GM23338 (cell line): Measurements from ENCODE around the gene DRAXIN. TPM values are rescaled to one million over a fixed set of nuclear protein-coding genes. Genes with fewer than 3 reads are reported as not detected.

ENCODE experiments used
- EZH2 ChIP-seq: fragments of 200-600 bp; sonication (generic); IDR thresholded peaks from one replicate; pipeline ENCODE4 v1.8.0; 2017; ENCODE audit warnings: antibody characterized with exemption, mild to moderate bottlenecking, low read depth; ENCODE audit not compliant: unreplicated experiment
- EZH2phosphoT487 ChIP-seq: fragments of 200-600 bp; sonication (generic); IDR thresholded peaks from one replicate; pipeline ENCODE4 v1.8.1; 2018; ENCODE audit warnings: antibody characterized with exemption; ENCODE audit not compliant: unreplicated experiment
- JUNB ChIP-seq: IDR thresholded peaks from one replicate; pipeline ENCODE4 v1.6.1; 2016; ENCODE audit warnings: antibody characterized with exemption; ENCODE audit not compliant: unreplicated experiment
- REST ChIP-seq: IDR thresholded peaks from one replicate; pipeline ENCODE4 v1.6.1; 2018; ENCODE audit warnings: antibody characterized with exemption; ENCODE audit not compliant: unreplicated experiment
- STAT1 ChIP-seq: IDR thresholded peaks from one replicate; pipeline ENCODE4 v1.6.1; 2016; ENCODE audit warnings: antibody characterized with exemption; ENCODE audit not compliant: unreplicated experiment
- ZNF462 ChIP-seq: fragments of 250-450 bp; sonication (Bioruptor Pico); IDR thresholded peaks from 2 replicates; pipeline ENCODE4 v1.5.0; 2020; ENCODE audit warnings: mild to moderate bottlenecking, moderate library complexity
- polyA plus RNA-seq: library from polyadenylated mRNA; unstranded; fragments of >200 nt; fragmentation: Nextera tagmentation; extraction: Ambion mirVana; gene quantifications from 2 replicates; pipeline ENCODE4 v1.2.1, GENCODE V29; 2016
- total RNA-seq: library from RNA; depleted of rRNA; stranded (reverse); fragments of >200 nt; shearing (Covaris generic); gene quantifications from 2 replicates; pipeline ENCODE4 v1.2.3, GENCODE V29; 2014
- TF ChIP-seq, protein P1 (sequence below), 2 experiments: fragments of 200-600 bp in 1 of 2; sonication (generic) in 1 of 2; conservative IDR thresholded peaks; 2 replicates each; pipeline versions ENCODE4 v1.5.1 to v1.6.1; 2016 to 2017; ENCODE audit warnings: antibody characterized with exemption in 2 of 2, low read depth in 2 of 2, mild to moderate bottlenecking in 2 of 2, moderate library complexity in 1 of 2

Gene DRAXIN
- total and polyA plus RNA-seq, 2 experiments from 2014 or later, result 7.6 to 23.0 TPM

DNA sequence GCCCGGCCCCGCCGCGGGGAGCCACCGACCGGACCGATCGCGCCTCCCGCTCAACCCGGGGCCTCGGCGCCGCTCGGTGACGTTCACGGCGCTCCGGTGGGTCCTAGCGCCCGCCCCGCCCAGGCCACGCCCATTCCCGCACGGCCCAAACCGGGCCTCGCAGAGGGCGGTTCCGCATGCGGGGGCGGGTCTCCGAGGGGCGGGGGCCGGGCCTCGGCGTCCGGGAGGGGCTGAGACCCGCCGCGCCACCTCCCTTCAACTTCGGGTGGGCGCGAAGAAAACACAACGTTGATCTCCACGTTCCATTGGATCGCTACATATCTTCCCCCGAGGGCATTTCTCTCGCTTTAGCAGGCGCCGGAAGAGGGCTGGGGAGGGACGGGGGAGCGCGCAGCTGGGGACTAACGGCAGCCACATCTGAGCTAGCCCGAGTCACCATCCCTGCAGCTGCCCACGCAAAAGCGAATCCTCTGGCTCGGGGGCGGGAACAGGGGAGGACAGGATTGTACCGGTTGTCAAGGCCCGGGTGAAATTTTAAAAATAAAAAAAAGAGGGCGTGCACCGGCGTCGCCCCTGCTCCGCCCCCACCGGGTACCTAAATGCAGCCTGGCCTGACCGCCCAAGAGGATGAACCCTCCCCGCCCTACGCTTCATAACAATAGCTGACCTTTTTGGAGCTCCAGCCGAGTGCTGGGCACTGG is 10.3 kb upstream of the DRAXIN start, which contains the start of gene MAD2L2 (continued):
- TF ChIP-seq ZNF462 (CRISPR knock-in tag) (no peak), EZH2phosphoT487 (no peak), STAT1 (no peak), REST (no peak), JUNB (no peak), EZH2 (no peak)
- TF ChIP-seq, protein P1, sequence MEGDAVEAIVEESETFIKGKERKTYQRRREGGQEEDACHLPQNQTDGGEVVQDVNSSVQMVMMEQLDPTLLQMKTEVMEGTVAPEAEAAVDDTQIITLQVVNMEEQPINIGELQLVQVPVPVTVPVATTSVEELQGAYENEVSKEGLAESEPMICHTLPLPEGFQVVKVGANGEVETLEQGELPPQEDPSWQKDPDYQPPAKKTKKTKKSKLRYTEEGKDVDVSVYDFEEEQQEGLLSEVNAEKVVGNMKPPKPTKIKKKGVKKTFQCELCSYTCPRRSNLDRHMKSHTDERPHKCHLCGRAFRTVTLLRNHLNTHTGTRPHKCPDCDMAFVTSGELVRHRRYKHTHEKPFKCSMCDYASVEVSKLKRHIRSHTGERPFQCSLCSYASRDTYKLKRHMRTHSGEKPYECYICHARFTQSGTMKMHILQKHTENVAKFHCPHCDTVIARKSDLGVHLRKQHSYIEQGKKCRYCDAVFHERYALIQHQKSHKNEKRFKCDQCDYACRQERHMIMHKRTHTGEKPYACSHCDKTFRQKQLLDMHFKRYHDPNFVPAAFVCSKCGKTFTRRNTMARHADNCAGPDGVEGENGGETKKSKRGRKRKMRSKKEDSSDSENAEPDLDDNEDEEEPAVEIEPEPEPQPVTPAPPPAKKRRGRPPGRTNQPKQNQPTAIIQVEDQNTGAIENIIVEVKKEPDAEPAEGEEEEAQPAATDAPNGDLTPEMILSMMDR (conservative IDR thresholded peaks at IDR 0.05; ENCODE audit: low read depth in 2 of 2), result 0 out of 4 replicates have a peak, but pooled peaks of 1 of the 2 experiments have one; percentile 0
